Measurements from ENCODE around the gene STEAP2.

DNA sequence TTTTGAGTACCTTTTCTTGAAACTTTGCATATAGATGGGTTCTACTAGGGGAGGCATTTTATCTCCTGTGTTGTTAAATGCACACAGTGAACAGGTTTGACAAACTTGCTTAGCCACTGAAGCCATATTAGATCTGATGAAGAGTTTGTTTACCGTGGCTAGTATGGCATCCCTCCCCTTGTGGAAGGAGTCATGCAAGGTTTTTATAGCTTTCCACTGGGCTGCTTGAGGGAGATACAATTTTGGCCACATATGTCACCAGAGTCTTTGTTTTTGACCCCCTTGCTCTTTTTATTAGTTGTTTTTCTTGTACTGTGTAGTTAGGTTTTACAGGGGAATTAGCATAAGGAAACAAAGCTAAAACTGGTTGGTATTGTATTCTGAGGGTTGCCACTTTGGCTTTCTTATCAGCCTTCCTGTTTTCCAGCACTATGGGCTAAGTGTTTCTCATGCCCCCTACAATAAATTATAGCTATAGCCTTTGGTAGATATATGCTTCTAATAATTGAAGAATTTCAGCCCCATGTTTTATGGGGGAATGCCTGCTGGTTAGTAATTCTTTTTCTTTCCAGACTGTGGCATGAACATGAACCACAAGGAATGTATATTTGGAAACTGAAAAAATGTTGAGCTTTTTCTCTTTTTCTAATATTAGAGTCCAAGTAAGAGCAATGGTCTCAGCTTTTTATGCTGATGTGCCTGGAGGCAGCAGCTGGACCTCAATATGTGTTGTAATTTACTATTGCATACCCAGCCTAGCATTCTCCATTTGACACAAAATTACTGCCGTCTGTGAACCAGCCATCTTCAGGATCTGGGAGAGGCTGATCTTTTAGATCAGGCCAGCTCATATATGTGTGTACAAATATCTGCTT, 18.4 kb upstream of the STEAP2 start:
- no peak for TF ChIP-seq EZH2phosphoT487 (IDR thresholded peaks at IDR 0.05; ENCODE audit: borderline replicate concordance)
- TF ChIP-seq, protein P1, sequence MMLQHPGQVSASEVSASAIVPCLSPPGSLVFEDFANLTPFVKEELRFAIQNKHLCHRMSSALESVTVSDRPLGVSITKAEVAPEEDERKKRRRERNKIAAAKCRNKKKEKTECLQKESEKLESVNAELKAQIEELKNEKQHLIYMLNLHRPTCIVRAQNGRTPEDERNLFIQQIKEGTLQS (IDR thresholded peaks at IDR 0.05) = no peak
- TF ChIP-seq, protein P2, sequence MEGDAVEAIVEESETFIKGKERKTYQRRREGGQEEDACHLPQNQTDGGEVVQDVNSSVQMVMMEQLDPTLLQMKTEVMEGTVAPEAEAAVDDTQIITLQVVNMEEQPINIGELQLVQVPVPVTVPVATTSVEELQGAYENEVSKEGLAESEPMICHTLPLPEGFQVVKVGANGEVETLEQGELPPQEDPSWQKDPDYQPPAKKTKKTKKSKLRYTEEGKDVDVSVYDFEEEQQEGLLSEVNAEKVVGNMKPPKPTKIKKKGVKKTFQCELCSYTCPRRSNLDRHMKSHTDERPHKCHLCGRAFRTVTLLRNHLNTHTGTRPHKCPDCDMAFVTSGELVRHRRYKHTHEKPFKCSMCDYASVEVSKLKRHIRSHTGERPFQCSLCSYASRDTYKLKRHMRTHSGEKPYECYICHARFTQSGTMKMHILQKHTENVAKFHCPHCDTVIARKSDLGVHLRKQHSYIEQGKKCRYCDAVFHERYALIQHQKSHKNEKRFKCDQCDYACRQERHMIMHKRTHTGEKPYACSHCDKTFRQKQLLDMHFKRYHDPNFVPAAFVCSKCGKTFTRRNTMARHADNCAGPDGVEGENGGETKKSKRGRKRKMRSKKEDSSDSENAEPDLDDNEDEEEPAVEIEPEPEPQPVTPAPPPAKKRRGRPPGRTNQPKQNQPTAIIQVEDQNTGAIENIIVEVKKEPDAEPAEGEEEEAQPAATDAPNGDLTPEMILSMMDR (IDR thresholded peaks at IDR 0.05 in 2 of 3, conservative IDR thresholded peaks at IDR 0.05 in 1 of 3; ENCODE audit: borderline replicate concordance in 1 of 3, insufficient read depth in 1 of 3, low read depth in 2 of 3, low read length in 2 of 3) = no peak
- no peak for TF ChIP-seq EZH2 (IDR thresholded peaks at IDR 0.05)
- no peak for TF ChIP-seq JUND (IDR thresholded peaks at IDR 0.05)
- TF ChIP-seq, protein P3, sequence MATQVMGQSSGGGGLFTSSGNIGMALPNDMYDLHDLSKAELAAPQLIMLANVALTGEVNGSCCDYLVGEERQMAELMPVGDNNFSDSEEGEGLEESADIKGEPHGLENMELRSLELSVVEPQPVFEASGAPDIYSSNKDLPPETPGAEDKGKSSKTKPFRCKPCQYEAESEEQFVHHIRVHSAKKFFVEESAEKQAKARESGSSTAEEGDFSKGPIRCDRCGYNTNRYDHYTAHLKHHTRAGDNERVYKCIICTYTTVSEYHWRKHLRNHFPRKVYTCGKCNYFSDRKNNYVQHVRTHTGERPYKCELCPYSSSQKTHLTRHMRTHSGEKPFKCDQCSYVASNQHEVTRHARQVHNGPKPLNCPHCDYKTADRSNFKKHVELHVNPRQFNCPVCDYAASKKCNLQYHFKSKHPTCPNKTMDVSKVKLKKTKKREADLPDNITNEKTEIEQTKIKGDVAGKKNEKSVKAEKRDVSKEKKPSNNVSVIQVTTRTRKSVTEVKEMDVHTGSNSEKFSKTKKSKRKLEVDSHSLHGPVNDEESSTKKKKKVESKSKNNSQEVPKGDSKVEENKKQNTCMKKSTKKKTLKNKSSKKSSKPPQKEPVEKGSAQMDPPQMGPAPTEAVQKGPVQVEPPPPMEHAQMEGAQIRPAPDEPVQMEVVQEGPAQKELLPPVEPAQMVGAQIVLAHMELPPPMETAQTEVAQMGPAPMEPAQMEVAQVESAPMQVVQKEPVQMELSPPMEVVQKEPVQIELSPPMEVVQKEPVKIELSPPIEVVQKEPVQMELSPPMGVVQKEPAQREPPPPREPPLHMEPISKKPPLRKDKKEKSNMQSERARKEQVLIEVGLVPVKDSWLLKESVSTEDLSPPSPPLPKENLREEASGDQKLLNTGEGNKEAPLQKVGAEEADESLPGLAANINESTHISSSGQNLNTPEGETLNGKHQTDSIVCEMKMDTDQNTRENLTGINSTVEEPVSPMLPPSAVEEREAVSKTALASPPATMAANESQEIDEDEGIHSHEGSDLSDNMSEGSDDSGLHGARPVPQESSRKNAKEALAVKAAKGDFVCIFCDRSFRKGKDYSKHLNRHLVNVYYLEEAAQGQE (IDR thresholded peaks at IDR 0.05; ENCODE audit: low read depth) = no peak
- TF ChIP-seq, protein P4, sequence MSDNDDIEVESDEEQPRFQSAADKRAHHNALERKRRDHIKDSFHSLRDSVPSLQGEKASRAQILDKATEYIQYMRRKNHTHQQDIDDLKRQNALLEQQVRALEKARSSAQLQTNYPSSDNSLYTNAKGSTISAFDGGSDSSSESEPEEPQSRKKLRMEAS (IDR thresholded peaks at IDR 0.05) = no peak
- no peak for TF ChIP-seq POLR2A (IDR thresholded peaks at IDR 0.05; ENCODE audit: borderline replicate concordance, extremely low read depth, insufficient read depth, insufficient read length)
- TF ChIP-seq CBX3 (IDR thresholded peaks at IDR 0.05; ENCODE audit: low read depth) = no peak
- no peak for TF ChIP-seq POLR2AphosphoS5 (IDR thresholded peaks at IDR 0.05; ENCODE audit: low read depth, low read length)

All from HCT116 (cell line).